Dedifferentiated amniotic fluid mesenchymal stem cell (primary cell): ENCODE results near the gene MARCO.
"Not testable (repeated sequence)": the region's sequence is repeated elsewhere in the genome, so short reads cannot be mapped to it uniquely, and the experiment has no call there.

Source experiments
- DNase-seq: peaks from one replicate; pipeline ENCODE4 v3.0.0-alpha.2; 2016; ENCODE audit errors: extremely low spot score

Gene MARCO

GRCh38 chr2:119005051-119005450, 63.1 kb downstream of the MARCO start:
- no peak for DNase-seq

- DNase-seq = no peak
Observed at GRCh38 chr2:119005555-119005954, 63.6 kb downstream of the MARCO start.

- DNase-seq = no peak
Observed at GRCh38 chr2:119006441-119006840, 64.4 kb downstream of the MARCO start.

- no peak for DNase-seq
Observed at GRCh38 chr2:119008108-119008507, 66.1 kb downstream of the MARCO start.

GRCh38 chr2:119009110-119009509, 67.1 kb downstream of the MARCO start:
- DNase-seq = no peak

GRCh38 chr2:119010336-119010735, 68.3 kb downstream of the MARCO start:
- no peak for DNase-seq

- DNase-seq = no peak
Observed at GRCh38 chr2:119011162-119011909, 69.3 kb downstream of the MARCO start.

- DNase-seq = no peak
Observed at GRCh38 chr2:119011910-119012209, 69.9 kb downstream of the MARCO start.

- DNase-seq = no peak
Observed at GRCh38 chr2:119012345-119013301, 70.6 kb downstream of the MARCO start.

GRCh38 chr2:119013671-119014070, 71.7 kb downstream of the MARCO start:
- no peak for DNase-seq

- no peak for DNase-seq
Observed at GRCh38 chr2:119015845-119016244, 73.9 kb downstream of the MARCO start.

GRCh38 chr2:119019521-119019920, 77.5 kb downstream of the MARCO start:
- no peak for DNase-seq

- DNase-seq = no peak
Observed at GRCh38 chr2:119022678-119023077, 80.7 kb downstream of the MARCO start.

- no peak for DNase-seq
Observed at GRCh38 chr2:119023534-119023933, 81.5 kb downstream of the MARCO start.

GRCh38 chr2:119024152-119024551, 82.2 kb downstream of the MARCO start:
- no peak for DNase-seq

- no peak for DNase-seq
Observed at GRCh38 chr2:119024568-119024967, 82.6 kb downstream of the MARCO start.

- DNase-seq = no peak
Observed at GRCh38 chr2:119025013-119025412, 83.0 kb downstream of the MARCO start.

GRCh38 chr2:119025762-119026351, 83.9 kb downstream of the MARCO start:
- DNase-seq = no peak

GRCh38 chr2:119026890-119027289, 84.9 kb downstream of the MARCO start:
- no peak for DNase-seq

GRCh38 chr2:119028327-119029174, 86.6 kb downstream of the MARCO start:
- no peak for DNase-seq

GRCh38 chr2:119029297-119029696, 87.3 kb downstream of the MARCO start:
- no peak for DNase-seq

GRCh38 chr2:119037922-119038321, 95.9 kb downstream of the MARCO start:
- not testable (repeated sequence) for DNase-seq
